WTC11 (cell line): ENCODE data around the gene NQO1. TPM values are rescaled to one million over a fixed set of nuclear protein-coding genes. Genes with fewer than 3 reads are reported as not detected.

Experiments used
- ATAC-seq: fragments of 200-7000 bp; cut with Tn5 transposase; 2 replicates; pipeline ENCODE4 v1.10.0; 2021; ENCODE audit warnings: mild to moderate bottlenecking, moderate library complexity
- CTCF ChIA-PET: fragments of 300-600 bp; sonication (Branson Sonifier 250); formaldehyde crosslinking; loops from one replicate; lab custom pipeline; 2021; ENCODE audit warnings: antibody characterized with exemption; lab: Charles Lee
- POLR2A ChIA-PET: fragments of 350-600 bp; sonication (Branson Sonifier 250); formaldehyde crosslinking; loops from one replicate; lab custom pipeline; 2021; ENCODE audit warnings: antibody characterized with exemption; lab: Charles Lee
- DNase-seq: peaks from one replicate; pipeline ENCODE4 v3.0.0; 2021; ENCODE audit warnings: low spot score
- H3K27ac Mint-ChIP-seq: 2 replicates; pipeline ENCODE4 v1.8.0; 2021; ENCODE audit warnings: mixed read lengths
- H3K27me3 Mint-ChIP-seq: 2 replicates; pipeline ENCODE4 v1.8.0; 2021; ENCODE audit warnings: low read depth, mild to moderate bottlenecking, moderate library complexity, mixed read lengths
- H3K36me3 Mint-ChIP-seq: 2 replicates; pipeline ENCODE4 v1.8.0; 2021; ENCODE audit warnings: mixed read lengths
- H3K4me1 Mint-ChIP-seq: 2 replicates; pipeline ENCODE4 v1.8.0; 2022; ENCODE audit warnings: mixed read lengths
- H3K4me3 Mint-ChIP-seq: 2 replicates; pipeline ENCODE4 v1.8.0; 2021; ENCODE audit warnings: mild to moderate bottlenecking, moderate library complexity, mixed read lengths
- H3K9me3 Mint-ChIP-seq: 2 replicates; pipeline ENCODE4 v1.8.0; 2021; ENCODE audit warnings: mixed read lengths
- NFATC4 ChIP-seq: fragments of 250-450 bp; sonication (Bioruptor Pico); IDR thresholded peaks from 2 replicates; pipeline ENCODE4 v1.9.0; 2021; ENCODE audit warnings: mild to moderate bottlenecking
- TEAD4 ChIP-seq: sonication (generic); formaldehyde crosslinking; IDR thresholded peaks from 2 replicates; pipeline ENCODE4 v1.8.0; 2022; ENCODE audit warnings: mild to moderate bottlenecking, missing genetic modification reagents
- total RNA-seq: library from RNA; stranded (reverse); gene quantifications from 3 replicates; pipeline ENCODE4 v1.2.3, GENCODE V29; 2021
- TF ChIP-seq, protein P1 (sequence below): sonication (generic); formaldehyde crosslinking; conservative IDR thresholded peaks from 2 replicates; pipeline ENCODE4 v1.8.1; 2023; ENCODE audit warnings: mild to moderate bottlenecking, low read depth, missing genetic modification reagents, moderate library complexity

The NQO1 gene
- total RNA-seq, 1 experiment from 2014 or later = 38.9 TPM

DNA sequence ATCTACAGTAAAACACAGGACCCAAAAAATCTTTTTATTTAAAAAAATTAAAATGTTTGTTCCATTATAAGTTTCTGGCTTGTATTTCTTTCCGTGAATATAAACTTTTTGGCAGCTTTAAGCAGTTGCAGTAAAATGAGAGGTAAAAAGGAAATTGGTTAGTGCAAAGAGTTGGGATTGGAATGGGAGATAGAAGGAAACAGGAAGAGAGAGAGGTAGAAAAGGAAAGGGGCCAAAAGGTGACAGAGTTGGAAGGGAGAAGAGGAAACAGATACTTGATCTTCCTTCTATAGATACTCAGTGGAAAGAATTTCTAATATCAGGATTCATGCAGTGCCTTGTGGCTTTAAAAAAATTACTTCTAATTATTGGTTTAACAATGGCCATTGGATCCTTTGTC, 63.5 kb downstream of the NQO1 start (continued):
- TF ChIP-seq, protein P1, sequence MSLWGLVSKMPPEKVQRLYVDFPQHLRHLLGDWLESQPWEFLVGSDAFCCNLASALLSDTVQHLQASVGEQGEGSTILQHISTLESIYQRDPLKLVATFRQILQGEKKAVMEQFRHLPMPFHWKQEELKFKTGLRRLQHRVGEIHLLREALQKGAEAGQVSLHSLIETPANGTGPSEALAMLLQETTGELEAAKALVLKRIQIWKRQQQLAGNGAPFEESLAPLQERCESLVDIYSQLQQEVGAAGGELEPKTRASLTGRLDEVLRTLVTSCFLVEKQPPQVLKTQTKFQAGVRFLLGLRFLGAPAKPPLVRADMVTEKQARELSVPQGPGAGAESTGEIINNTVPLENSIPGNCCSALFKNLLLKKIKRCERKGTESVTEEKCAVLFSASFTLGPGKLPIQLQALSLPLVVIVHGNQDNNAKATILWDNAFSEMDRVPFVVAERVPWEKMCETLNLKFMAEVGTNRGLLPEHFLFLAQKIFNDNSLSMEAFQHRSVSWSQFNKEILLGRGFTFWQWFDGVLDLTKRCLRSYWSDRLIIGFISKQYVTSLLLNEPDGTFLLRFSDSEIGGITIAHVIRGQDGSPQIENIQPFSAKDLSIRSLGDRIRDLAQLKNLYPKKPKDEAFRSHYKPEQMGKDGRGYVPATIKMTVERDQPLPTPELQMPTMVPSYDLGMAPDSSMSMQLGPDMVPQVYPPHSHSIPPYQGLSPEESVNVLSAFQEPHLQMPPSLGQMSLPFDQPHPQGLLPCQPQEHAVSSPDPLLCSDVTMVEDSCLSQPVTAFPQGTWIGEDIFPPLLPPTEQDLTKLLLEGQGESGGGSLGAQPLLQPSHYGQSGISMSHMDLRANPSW (CRISPR knock-in tag) = no peak
- no peak for TF ChIP-seq NFATC4

GRCh38 chr16:69660166-69660565, 66.2 kb downstream of the NQO1 start:
- no peak overlapping the region for H3K4me3 Mint-ChIP-seq
- no peak for TF ChIP-seq TEAD4
- CTCF ChIA-PET = interaction anchor here (0.9 kb wide), 1 partner anchor 264 kb away, joined by 6 read pairs; no protein-coding TSS in a partner anchor
- DNase-seq (no peak), ATAC-seq (no peak)
- H3K27me3 Mint-ChIP-seq = no peaks in the 10 kb centered on the region
- H3K4me1 Mint-ChIP-seq = no peaks in the 10 kb centered on the region
- peaks cover 33% of the 10 kb centered on the region for H3K36me3 Mint-ChIP-seq
- POLR2A ChIA-PET = interaction anchor here (0.5 kb wide), 1 partner anchor 69 kb away, joined by 3 read pairs; no protein-coding TSS in a partner anchor
- H3K27ac Mint-ChIP-seq = no peak overlapping the region
- no peaks in the 10 kb centered on the region for H3K9me3 Mint-ChIP-seq

Other genes starting within 250 kb of the NQO1 start
- 23.2 to 23.7 TPM (median 23.5 TPM) in 3 replicates for gene NFAT5, start 160.6 kb downstream of the NQO1 start, total RNA-seq
- 80.3 to 88.0 TPM (median 81.7 TPM) in 3 replicates for gene NOB1, start 28.4 kb upstream of the NQO1 start, total RNA-seq
- 37.9 to 39.1 TPM (median 39.0 TPM) in 3 replicates for gene WWP2, start 35.8 kb upstream of the NQO1 start, total RNA-seq
- 0.26 to 0.46 TPM (median 0.46 TPM) in 3 replicates for gene CLEC18A, start 224.8 kb upstream of the NQO1 start, total RNA-seq